GM23338 (cell line): Measurements from ENCODE around the gene KXD1. TPM values are rescaled to one million over a fixed set of nuclear protein-coding genes. Genes with fewer than 3 reads are reported as not detected.

Source experiments
- CREB1 ChIP-seq: fragments of 250-450 bp; sonication (Bioruptor Pico); IDR thresholded peaks from 2 replicates; pipeline ENCODE4 v1.5.0; 2020; ENCODE audit warnings: low read depth, mild to moderate bottlenecking, moderate library complexity
- EZH2phosphoT487 ChIP-seq: fragments of 200-600 bp; sonication (generic); IDR thresholded peaks from one replicate; pipeline ENCODE4 v1.8.1; 2018; ENCODE audit warnings: antibody characterized with exemption; ENCODE audit not compliant: unreplicated experiment
- STAT1 ChIP-seq: IDR thresholded peaks from one replicate; pipeline ENCODE4 v1.6.1; 2016; ENCODE audit warnings: antibody characterized with exemption; ENCODE audit not compliant: unreplicated experiment
- ZNF114 ChIP-seq: fragments of 250-450 bp; sonication (Bioruptor Pico); IDR thresholded peaks from 2 replicates; pipeline ENCODE4 v1.5.0; 2020; ENCODE audit warnings: mild to moderate bottlenecking, moderate library complexity
- polyA plus RNA-seq: library from polyadenylated mRNA; unstranded; fragments of >200 nt; fragmentation: Nextera tagmentation; extraction: Ambion mirVana; gene quantifications from 2 replicates; pipeline ENCODE4 v1.2.1, GENCODE V29; 2016
- total RNA-seq: library from RNA; depleted of rRNA; stranded (reverse); fragments of >200 nt; shearing (Covaris generic); gene quantifications from 2 replicates; pipeline ENCODE4 v1.2.3, GENCODE V29; 2014
- TF ChIP-seq, protein P1 (sequence below): fragments of 250-450 bp; sonication (Bioruptor Pico); IDR thresholded peaks from 2 replicates; pipeline ENCODE4 v1.5.0; 2020; ENCODE audit warnings: mild to moderate bottlenecking, moderate library complexity
- TF ChIP-seq, protein P2 (sequence below): IDR thresholded peaks from one replicate; pipeline ENCODE4 v1.6.1; 2018; ENCODE audit warnings: antibody characterized with exemption; ENCODE audit not compliant: unreplicated experiment
- TF ChIP-seq, protein P3 (sequence below): IDR thresholded peaks from 2 replicates; pipeline ENCODE4 v1.6.1; 2016; ENCODE audit warnings: antibody characterized with exemption

KXD1 gene
- total and polyA plus RNA-seq, 2 experiments from 2014 or later: 108 to 164 TPM

DNA sequence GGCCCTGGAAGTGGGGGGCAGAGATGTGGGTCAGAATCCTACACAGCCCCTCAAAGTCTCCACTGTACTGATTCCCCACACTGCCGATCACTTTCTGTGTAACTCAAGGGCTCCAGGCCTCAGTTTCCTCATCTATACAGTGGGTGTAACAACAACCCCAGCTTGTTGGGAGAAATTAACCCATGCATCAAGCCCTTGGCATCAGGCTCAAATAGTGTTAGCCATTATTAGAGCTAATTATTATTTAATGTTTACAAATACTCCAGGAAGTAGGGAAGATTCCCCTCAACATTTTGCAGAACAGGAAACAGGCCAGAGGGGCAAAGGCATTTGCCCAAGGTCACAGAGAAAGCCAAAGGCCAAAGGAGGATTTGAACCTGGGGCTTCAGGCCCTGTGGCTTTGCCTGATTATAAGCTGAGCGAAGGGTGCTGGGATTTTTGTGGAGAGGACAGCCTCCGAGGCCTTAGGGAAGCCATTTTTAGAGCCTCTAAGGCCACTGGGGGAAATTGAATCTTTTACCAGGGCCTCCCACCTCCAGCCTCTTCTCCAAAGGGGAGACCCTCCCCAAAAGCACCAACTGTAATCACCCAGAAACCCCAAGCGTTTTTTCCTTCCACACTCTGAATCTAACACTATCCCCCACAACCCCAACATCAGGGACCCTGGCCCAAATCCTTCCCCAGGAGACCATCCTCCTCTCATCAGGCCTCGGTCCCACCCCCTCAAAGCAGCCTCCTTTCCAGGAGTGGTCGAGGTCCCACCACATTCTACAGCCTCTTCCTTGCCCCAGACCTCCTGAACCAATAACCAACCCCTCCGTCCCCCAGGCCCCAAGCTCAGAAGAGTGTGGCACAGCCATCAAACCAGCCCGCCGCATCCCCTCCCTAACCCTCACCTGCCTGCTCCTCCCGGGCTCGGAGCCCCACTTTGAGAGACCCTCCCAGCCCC lies 15.4 kb upstream of the KXD1 start (continued):
- TF ChIP-seq, protein P1, sequence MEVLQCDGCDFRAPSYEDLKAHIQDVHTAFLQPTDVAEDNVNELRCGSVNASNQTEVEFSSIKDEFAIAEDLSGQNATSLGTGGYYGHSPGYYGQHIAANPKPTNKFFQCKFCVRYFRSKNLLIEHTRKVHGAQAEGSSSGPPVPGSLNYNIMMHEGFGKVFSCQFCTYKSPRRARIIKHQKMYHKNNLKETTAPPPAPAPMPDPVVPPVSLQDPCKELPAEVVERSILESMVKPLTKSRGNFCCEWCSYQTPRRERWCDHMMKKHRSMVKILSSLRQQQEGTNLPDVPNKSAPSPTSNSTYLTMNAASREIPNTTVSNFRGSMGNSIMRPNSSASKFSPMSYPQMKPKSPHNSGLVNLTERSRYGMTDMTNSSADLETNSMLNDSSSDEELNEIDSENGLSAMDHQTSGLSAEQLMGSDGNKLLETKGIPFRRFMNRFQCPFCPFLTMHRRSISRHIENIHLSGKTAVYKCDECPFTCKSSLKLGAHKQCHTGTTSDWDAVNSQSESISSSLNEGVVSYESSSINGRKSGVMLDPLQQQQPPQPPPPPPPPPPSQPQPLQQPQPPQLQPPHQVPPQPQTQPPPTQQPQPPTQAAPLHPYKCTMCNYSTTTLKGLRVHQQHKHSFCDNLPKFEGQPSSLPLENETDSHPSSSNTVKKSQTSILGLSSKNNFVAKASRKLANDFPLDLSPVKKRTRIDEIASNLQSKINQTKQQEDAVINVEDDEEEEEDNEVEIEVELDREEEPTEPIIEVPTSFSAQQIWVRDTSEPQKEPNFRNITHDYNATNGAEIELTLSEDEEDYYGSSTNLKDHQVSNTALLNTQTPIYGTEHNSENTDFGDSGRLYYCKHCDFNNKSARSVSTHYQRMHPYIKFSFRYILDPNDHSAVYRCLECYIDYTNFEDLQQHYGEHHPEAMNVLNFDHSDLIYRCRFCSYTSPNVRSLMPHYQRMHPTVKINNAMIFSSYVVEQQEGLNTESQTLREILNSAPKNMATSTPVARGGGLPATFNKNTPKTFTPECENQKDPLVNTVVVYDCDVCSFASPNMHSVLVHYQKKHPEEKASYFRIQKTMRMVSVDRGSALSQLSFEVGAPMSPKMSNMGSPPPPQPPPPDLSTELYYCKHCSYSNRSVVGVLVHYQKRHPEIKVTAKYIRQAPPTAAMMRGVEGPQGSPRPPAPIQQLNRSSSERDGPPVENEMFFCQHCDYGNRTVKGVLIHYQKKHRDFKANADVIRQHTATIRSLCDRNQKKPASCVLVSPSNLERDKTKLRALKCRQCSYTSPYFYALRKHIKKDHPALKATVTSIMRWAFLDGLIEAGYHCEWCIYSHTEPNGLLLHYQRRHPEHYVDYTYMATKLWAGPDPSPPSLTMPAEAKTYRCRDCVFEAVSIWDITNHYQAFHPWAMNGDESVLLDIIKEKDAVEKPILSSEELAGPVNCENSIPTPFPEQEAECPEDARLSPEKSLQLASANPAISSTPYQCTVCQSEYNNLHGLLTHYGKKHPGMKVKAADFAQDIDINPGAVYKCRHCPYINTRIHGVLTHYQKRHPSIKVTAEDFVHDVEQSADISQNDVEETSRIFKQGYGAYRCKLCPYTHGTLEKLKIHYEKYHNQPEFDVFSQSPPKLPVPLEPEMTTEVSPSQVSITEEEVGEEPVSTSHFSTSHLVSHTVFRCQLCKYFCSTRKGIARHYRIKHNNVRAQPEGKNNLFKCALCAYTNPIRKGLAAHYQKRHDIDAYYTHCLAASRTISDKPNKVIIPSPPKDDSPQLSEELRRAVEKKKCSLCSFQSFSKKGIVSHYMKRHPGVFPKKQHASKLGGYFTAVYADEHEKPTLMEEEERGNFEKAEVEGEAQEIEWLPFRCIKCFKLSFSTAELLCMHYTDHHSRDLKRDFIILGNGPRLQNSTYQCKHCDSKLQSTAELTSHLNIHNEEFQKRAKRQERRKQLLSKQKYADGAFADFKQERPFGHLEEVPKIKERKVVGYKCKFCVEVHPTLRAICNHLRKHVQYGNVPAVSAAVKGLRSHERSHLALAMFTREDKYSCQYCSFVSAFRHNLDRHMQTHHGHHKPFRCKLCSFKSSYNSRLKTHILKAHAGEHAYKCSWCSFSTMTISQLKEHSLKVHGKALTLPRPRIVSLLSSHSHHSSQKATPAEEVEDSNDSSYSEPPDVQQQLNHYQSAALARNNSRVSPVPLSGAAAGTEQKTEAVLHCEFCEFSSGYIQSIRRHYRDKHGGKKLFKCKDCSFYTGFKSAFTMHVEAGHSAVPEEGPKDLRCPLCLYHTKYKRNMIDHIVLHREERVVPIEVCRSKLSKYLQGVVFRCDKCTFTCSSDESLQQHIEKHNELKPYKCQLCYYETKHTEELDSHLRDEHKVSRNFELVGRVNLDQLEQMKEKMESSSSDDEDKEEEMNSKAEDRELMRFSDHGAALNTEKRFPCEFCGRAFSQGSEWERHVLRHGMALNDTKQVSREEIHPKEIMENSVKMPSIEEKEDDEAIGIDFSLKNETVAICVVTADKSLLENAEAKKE (CRISPR knock-in tag): no peak
- TF ChIP-seq CREB1 (CRISPR knock-in tag) (no peak), EZH2phosphoT487 (no peak), STAT1 (no peak), ZNF114 (CRISPR knock-in tag) (no peak)
- TF ChIP-seq, protein P2, sequence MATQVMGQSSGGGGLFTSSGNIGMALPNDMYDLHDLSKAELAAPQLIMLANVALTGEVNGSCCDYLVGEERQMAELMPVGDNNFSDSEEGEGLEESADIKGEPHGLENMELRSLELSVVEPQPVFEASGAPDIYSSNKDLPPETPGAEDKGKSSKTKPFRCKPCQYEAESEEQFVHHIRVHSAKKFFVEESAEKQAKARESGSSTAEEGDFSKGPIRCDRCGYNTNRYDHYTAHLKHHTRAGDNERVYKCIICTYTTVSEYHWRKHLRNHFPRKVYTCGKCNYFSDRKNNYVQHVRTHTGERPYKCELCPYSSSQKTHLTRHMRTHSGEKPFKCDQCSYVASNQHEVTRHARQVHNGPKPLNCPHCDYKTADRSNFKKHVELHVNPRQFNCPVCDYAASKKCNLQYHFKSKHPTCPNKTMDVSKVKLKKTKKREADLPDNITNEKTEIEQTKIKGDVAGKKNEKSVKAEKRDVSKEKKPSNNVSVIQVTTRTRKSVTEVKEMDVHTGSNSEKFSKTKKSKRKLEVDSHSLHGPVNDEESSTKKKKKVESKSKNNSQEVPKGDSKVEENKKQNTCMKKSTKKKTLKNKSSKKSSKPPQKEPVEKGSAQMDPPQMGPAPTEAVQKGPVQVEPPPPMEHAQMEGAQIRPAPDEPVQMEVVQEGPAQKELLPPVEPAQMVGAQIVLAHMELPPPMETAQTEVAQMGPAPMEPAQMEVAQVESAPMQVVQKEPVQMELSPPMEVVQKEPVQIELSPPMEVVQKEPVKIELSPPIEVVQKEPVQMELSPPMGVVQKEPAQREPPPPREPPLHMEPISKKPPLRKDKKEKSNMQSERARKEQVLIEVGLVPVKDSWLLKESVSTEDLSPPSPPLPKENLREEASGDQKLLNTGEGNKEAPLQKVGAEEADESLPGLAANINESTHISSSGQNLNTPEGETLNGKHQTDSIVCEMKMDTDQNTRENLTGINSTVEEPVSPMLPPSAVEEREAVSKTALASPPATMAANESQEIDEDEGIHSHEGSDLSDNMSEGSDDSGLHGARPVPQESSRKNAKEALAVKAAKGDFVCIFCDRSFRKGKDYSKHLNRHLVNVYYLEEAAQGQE: no peak
- TF ChIP-seq, protein P3, sequence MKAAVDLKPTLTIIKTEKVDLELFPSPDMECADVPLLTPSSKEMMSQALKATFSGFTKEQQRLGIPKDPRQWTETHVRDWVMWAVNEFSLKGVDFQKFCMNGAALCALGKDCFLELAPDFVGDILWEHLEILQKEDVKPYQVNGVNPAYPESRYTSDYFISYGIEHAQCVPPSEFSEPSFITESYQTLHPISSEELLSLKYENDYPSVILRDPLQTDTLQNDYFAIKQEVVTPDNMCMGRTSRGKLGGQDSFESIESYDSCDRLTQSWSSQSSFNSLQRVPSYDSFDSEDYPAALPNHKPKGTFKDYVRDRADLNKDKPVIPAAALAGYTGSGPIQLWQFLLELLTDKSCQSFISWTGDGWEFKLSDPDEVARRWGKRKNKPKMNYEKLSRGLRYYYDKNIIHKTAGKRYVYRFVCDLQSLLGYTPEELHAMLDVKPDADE: no peak
